K562 (cell line): ENCODE data around the gene POU4F3.

Experiments
- CTCF ChIP-seq, 3 experiments: IDR thresholded peaks in 2 of 3; conservative IDR thresholded peaks in 1 of 3; 2 replicates each; pipeline ENCODE4 v1.5.1; 2011 to 2012; ENCODE audit warnings: low read length in 3 of 3, mild to moderate bottlenecking in 3 of 3, control low read depth in 2 of 3, improper control_type of control experiment in 1 of 3, inconsistent platforms in 1 of 3, low read depth in 1 of 3, mixed read lengths in 1 of 3, moderate library complexity in 1 of 3; ENCODE audit not compliant: insufficient read depth in 2 of 3
- RFX5 ChIP-seq: IDR thresholded peaks from 2 replicates; pipeline ENCODE4 v1.6.1; 2011; ENCODE audit warnings: low read depth, mild to moderate bottlenecking, improper control_type of control experiment, low read length
- SRF ChIP-seq, 2 experiments: fragments of 250-450, 450-650 bp in 1 of 2; sonication (Bioruptor Pico) in 1 of 2; sonication (generic) in 1 of 2; formaldehyde crosslinking; IDR thresholded peaks; 2 replicates each; pipeline versions ENCODE4 v1.5.0 to v1.5.1; 2020 to 2022; ENCODE audit warnings: mild to moderate bottlenecking in 1 of 2, missing genetic modification reagents in 1 of 2

GRCh38 chr5:146290318-146290717 is 48.3 kb upstream of the POU4F3 start:
- TF ChIP-seq CTCF (IDR thresholded peaks at IDR 0.05 in 2 of 3, conservative IDR thresholded peaks at IDR 0.05 in 1 of 3; ENCODE audit: insufficient read depth in 2 of 3, low read depth in 1 of 3, low read length in 3 of 3) (no peak), SRF (CRISPR knock-in tag; IDR thresholded peaks at IDR 0.05) (no peak), RFX5 (no peak)
